Activated naive CD4-positive, alpha-beta T cell treated with anti-CD3 and anti-CD28 coated beads, Interleukin-2, amount 10 ng/mL, durations not matched to agents 7 days and 5 days (primary cell): ENCODE data around the gene SLC37A3.
"Not testable (repeated sequence)": the region's sequence is repeated elsewhere in the genome, so short reads cannot be mapped to it uniquely, and the experiment has no call there.

Experiments used
- CTCF ChIA-PET: fragments of 350-600 bp; sonication (Branson Sonifier 250); formaldehyde crosslinking; loops from one replicate; lab custom pipeline; 2021; ENCODE audit warnings: antibody characterized with exemption; lab: Charles Lee
- DNase-seq: peaks from one replicate; pipeline ENCODE4 v3.0.0-alpha.2; 2020
- H3K27ac Mint-ChIP-seq: one replicate; pipeline ENCODE4 v1.8.0; 2021; ENCODE audit warnings: mild to moderate bottlenecking, moderate library complexity, mixed read lengths
- H3K27me3 Mint-ChIP-seq: one replicate; pipeline ENCODE4 v1.8.0; 2021; ENCODE audit warnings: mild to moderate bottlenecking, mixed read lengths
- H3K36me3 Mint-ChIP-seq: one replicate; pipeline ENCODE4 v1.8.0; 2021; ENCODE audit warnings: mixed read lengths
- H3K4me1 Mint-ChIP-seq: one replicate; pipeline ENCODE4 v1.8.0; 2021; ENCODE audit warnings: mixed read lengths
- H3K4me3 Mint-ChIP-seq: one replicate; pipeline ENCODE4 v1.8.0; 2021; ENCODE audit warnings: mild to moderate bottlenecking, moderate library complexity, mixed read lengths
- H3K9me3 Mint-ChIP-seq: one replicate; pipeline ENCODE4 v1.8.0; 2021; ENCODE audit warnings: mixed read lengths

SLC37A3 gene

GRCh38 chr7:140348161-140348849 lies 50.0 kb downstream of the SLC37A3 start:
- Mint-ChIP-seq H3K9me3 (no peaks in the 10 kb centered on the region), H3K36me3 (peaks cover 35% of the 10 kb centered on the region), H3K4me1 (peaks cover 2% of the 10 kb centered on the region), H3K27ac (peak overlapping the region; percentile 12), H3K4me3 (no peak overlapping the region), H3K27me3 (no peaks in the 10 kb centered on the region)
- no peak for DNase-seq
- CTCF ChIA-PET: interaction anchor here (1.1 kb wide), 1 partner anchor 18 kb away, joined by 3 read pairs; no protein-coding TSS in a partner anchor

- Mint-ChIP-seq H3K9me3 (no peaks in the 10 kb centered on the region), H3K27ac (no peak overlapping the region), H3K4me1 (peaks cover 2% of the 10 kb centered on the region), H3K4me3 (no peak overlapping the region), H3K36me3 (peaks cover 42% of the 10 kb centered on the region), H3K27me3 (no peaks in the 10 kb centered on the region)
- CTCF ChIA-PET: interaction anchor here (0.6 to 1.1 kb wide), 2 partner anchors 17 to 757 kb away, joined by 3 to 4 read pairs; no protein-coding TSS in a partner anchor
- no peak for DNase-seq
Observed at GRCh38 chr7:140347218-140347617, 51.1 kb downstream of the SLC37A3 start.

GRCh38 chr7:140345426-140345825 lies 52.9 kb downstream of the SLC37A3 start:
- Mint-ChIP-seq H3K9me3 (no peaks in the 10 kb centered on the region), H3K27me3 (no peaks in the 10 kb centered on the region), H3K4me1 (peaks cover 2% of the 10 kb centered on the region), H3K27ac (no peak overlapping the region), H3K4me3 (no peak overlapping the region), H3K36me3 (peaks cover 34% of the 10 kb centered on the region)
- CTCF ChIA-PET: no interaction called here
- DNase-seq: no peak

- Mint-ChIP-seq H3K36me3 (peaks cover 30% of the 10 kb centered on the region), H3K9me3 (no peaks in the 10 kb centered on the region), H3K27me3 (no peaks in the 10 kb centered on the region), H3K27ac (no peak overlapping the region), H3K4me3 (no peak overlapping the region), H3K4me1 (no peaks in the 10 kb centered on the region)
- no peak for DNase-seq
- CTCF ChIA-PET: no interaction called here
Observed at GRCh38 chr7:140342727-140343514, 55.4 kb downstream of the SLC37A3 start.

- CTCF ChIA-PET, DNase-seq, H3K4me3 Mint-ChIP-seq, H3K27me3 Mint-ChIP-seq, H3K27ac Mint-ChIP-seq, H3K9me3 Mint-ChIP-seq, H3K4me1 Mint-ChIP-seq: not testable (repeated sequence)
- H3K36me3 Mint-ChIP-seq: peaks cover 42% of the 10 kb centered on the region
Observed at GRCh38 chr7:140338959-140339358, 59.4 kb downstream of the SLC37A3 start.

- Mint-ChIP-seq H3K4me3 (no peak overlapping the region), H3K4me1 (no peaks in the 10 kb centered on the region), H3K27me3 (no peaks in the 10 kb centered on the region), H3K36me3 (peaks cover 19% of the 10 kb centered on the region), H3K9me3 (no peaks in the 10 kb centered on the region), H3K27ac (no peak overlapping the region)
- no peak for DNase-seq
- CTCF ChIA-PET: no interaction called here
Observed at GRCh38 chr7:140334341-140335057, 63.8 kb downstream of the SLC37A3 start.

GRCh38 chr7:140333686-140334085 lies 64.6 kb downstream of the SLC37A3 start:
- Mint-ChIP-seq H3K9me3 (no peaks in the 10 kb centered on the region), H3K36me3 (peaks cover 19% of the 10 kb centered on the region), H3K27me3 (no peaks in the 10 kb centered on the region), H3K4me1 (no peaks in the 10 kb centered on the region), H3K27ac (no peak overlapping the region), H3K4me3 (no peak overlapping the region)
- no peak for DNase-seq
- CTCF ChIA-PET: no interaction called here

GRCh38 chr7:140333223-140333622 lies 65.1 kb downstream of the SLC37A3 start:
- no peak for DNase-seq
- no peaks in the 10 kb centered on the region for H3K4me1 Mint-ChIP-seq
- CTCF ChIA-PET: no interaction called here
- peaks cover 19% of the 10 kb centered on the region for H3K36me3 Mint-ChIP-seq
- no peak overlapping the region for H3K27ac Mint-ChIP-seq
- H3K4me3 Mint-ChIP-seq: no peak overlapping the region
- no peaks in the 10 kb centered on the region for H3K9me3 Mint-ChIP-seq
- H3K27me3 Mint-ChIP-seq: no peaks in the 10 kb centered on the region

GRCh38 chr7:140330595-140330994 lies 67.7 kb downstream of the SLC37A3 start:
- no peak overlapping the region for H3K27ac Mint-ChIP-seq
- no peaks in the 10 kb centered on the region for H3K27me3 Mint-ChIP-seq
- no peaks in the 10 kb centered on the region for H3K4me1 Mint-ChIP-seq
- DNase-seq: no peak
- H3K36me3 Mint-ChIP-seq: peaks cover 11% of the 10 kb centered on the region
- H3K4me3 Mint-ChIP-seq: no peak overlapping the region
- H3K9me3 Mint-ChIP-seq: no peaks in the 10 kb centered on the region
- CTCF ChIA-PET: interaction anchor here (0.8 to 1.6 kb wide), 2 partner anchors 17 to 27 kb away, joined by 3 to 5 read pairs; no protein-coding TSS in a partner anchor

GRCh38 chr7:140330128-140330527 lies 68.2 kb downstream of the SLC37A3 start:
- H3K4me1 Mint-ChIP-seq: no peaks in the 10 kb centered on the region
- H3K9me3 Mint-ChIP-seq: no peaks in the 10 kb centered on the region
- H3K27me3 Mint-ChIP-seq: no peaks in the 10 kb centered on the region
- no peak overlapping the region for H3K27ac Mint-ChIP-seq
- H3K4me3 Mint-ChIP-seq: no peak overlapping the region
- DNase-seq: no peak
- peaks cover 9% of the 10 kb centered on the region for H3K36me3 Mint-ChIP-seq
- CTCF ChIA-PET: interaction anchor here (0.8 to 1.6 kb wide), 2 partner anchors 17 to 26 kb away, joined by 3 to 5 read pairs; no protein-coding TSS in a partner anchor

GRCh38 chr7:140327261-140327661 lies 71.1 kb downstream of the SLC37A3 start:
- Mint-ChIP-seq H3K9me3 (no peaks in the 10 kb centered on the region), H3K4me3 (no peak overlapping the region), H3K36me3 (peaks cover 2% of the 10 kb centered on the region), H3K27ac (no peak overlapping the region), H3K4me1 (no peaks in the 10 kb centered on the region), H3K27me3 (no peaks in the 10 kb centered on the region)
- DNase-seq: no peak
- CTCF ChIA-PET: interaction anchor here (0.6 to 3.3 kb wide), 5 partner anchors 44 to 505 kb away, joined by 3 to 18 read pairs (median 3); no protein-coding TSS in a partner anchor

GRCh38 chr7:140326116-140326928 lies 72.0 kb downstream of the SLC37A3 start:
- H3K4me1 Mint-ChIP-seq: no peaks in the 10 kb centered on the region
- H3K27ac Mint-ChIP-seq: no peak overlapping the region
- H3K27me3 Mint-ChIP-seq: no peaks in the 10 kb centered on the region
- DNase-seq: peak; percentile 70
- H3K36me3 Mint-ChIP-seq: no peaks in the 10 kb centered on the region
- no peak overlapping the region for H3K4me3 Mint-ChIP-seq
- CTCF ChIA-PET: interaction anchor here (0.7 to 3.3 kb wide), 10 partner anchors 10 to 321 kb away, joined by 3 to 18 read pairs (median 4); no protein-coding TSS in a partner anchor
- no peaks in the 10 kb centered on the region for H3K9me3 Mint-ChIP-seq

- H3K4me3 Mint-ChIP-seq: no peak overlapping the region
- H3K27ac Mint-ChIP-seq: no peak overlapping the region
- H3K4me1 Mint-ChIP-seq: no peaks in the 10 kb centered on the region
- no peaks in the 10 kb centered on the region for H3K27me3 Mint-ChIP-seq
- no peak for DNase-seq
- CTCF ChIA-PET: interaction anchor here (0.7 to 3.3 kb wide), 9 partner anchors 10 to 320 kb away, joined by 3 to 18 read pairs (median 4); no protein-coding TSS in a partner anchor
- H3K36me3 Mint-ChIP-seq: no peaks in the 10 kb centered on the region
- H3K9me3 Mint-ChIP-seq: no peaks in the 10 kb centered on the region
Observed at GRCh38 chr7:140325600-140325999, 72.7 kb downstream of the SLC37A3 start.
